ENCODE results near the gene NR1D1. TPM values are rescaled to one million over a fixed set of nuclear protein-coding genes. Genes with fewer than 3 reads are reported as not detected.

Gene NR1D1
- total RNA-seq, 1 donor from 2014 or later, result 20.1 TPM

DNA sequence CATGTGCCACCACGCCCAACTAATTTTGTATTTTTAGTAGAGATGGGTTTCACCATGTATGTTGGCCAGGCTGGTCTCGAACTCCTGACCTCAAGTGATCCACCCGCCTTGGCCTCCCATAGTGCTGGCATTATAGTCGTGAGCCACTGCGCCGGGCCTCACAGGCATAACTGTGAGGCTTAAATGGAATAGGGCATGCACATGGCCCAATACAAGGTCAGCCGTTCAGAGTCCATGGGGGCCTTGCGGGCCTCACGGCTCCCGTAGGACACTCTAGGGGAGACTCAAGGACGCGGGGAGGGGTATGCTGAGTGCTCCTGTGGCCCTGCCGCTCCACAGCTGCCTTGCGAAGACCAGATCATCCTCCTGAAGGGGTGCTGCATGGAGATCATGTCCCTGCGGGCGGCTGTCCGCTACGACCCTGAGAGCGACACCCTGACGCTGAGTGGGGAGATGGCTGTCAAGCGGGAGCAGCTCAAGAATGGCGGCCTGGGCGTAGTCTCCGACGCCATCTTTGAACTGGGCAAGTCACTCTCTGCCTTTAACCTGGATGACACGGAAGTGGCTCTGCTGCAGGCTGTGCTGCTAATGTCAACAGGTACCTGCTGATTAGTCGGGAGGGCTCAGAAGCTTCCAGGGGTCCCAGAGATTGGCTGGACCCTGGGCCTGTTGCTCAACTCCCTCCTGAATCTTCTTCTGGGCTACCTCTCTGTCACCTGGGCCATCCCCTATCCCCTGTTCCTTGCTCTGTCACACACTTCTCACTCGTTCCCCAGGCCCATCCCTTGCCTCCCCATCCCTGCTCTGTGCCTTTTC, 12.3 kb downstream of the NR1D1 start:
- no peak for DNase-seq
- Histone ChIP-seq H3K27ac (no peak overlapping the region), H3K36me3 (peaks cover 83% of the 10 kb centered on the region)

DNA sequence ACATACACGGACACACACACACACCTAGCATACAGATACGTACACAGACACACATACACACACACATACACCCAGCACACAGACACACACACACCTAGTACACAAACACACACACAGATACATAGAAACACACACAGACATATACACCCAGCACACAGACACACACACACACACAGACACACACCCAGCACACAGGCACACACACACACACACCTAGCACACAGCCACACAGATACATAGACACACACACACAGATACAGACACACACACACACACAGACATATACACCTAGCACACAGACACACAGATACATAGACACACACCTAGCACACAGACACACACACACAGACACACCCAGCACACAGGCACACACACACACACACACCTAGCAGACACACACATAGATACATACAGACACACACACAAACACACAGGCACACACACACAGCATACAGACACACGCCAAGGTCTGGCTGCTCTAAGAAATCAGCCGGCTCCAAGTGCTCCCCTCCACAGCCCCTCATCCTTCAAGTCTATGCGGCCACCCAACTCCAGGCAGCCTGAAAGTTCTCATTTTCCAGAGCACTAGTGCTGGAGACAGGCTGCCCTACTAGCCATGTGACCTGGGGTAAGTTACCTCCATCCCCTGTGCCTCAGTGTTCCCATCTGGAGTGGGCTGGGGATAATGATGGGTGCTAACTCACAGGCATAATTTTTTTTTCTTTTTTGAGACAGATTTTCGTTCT, 13.2 kb downstream of the NR1D1 start:
- intact Hi-C loops (cut with DNase I), result no loop called here
- no peak for ATAC-seq
- Histone ChIP-seq H3K4me3 (no peak overlapping the region), H3K9me3 (no peaks in the 10 kb centered on the region), H3K27ac (no peak overlapping the region), H3K27me3 (ENCODE audit: low read depth) (no peaks in the 10 kb centered on the region), H3K4me1 (peaks cover 7% of the 10 kb centered on the region), H3K36me3 (peaks cover 75% of the 10 kb centered on the region)
- no peak for DNase-seq
- TF ChIP-seq, protein P1, sequence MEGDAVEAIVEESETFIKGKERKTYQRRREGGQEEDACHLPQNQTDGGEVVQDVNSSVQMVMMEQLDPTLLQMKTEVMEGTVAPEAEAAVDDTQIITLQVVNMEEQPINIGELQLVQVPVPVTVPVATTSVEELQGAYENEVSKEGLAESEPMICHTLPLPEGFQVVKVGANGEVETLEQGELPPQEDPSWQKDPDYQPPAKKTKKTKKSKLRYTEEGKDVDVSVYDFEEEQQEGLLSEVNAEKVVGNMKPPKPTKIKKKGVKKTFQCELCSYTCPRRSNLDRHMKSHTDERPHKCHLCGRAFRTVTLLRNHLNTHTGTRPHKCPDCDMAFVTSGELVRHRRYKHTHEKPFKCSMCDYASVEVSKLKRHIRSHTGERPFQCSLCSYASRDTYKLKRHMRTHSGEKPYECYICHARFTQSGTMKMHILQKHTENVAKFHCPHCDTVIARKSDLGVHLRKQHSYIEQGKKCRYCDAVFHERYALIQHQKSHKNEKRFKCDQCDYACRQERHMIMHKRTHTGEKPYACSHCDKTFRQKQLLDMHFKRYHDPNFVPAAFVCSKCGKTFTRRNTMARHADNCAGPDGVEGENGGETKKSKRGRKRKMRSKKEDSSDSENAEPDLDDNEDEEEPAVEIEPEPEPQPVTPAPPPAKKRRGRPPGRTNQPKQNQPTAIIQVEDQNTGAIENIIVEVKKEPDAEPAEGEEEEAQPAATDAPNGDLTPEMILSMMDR (IDR thresholded peaks at IDR 0.05), result no peak

More for the DNA sequence above, 12.3 kb downstream of the NR1D1 start:
- Histone ChIP-seq H3K4me3 (no peak overlapping the region), H3K27me3 (ENCODE audit: low read depth) (no peaks in the 10 kb centered on the region), H3K9me3 (no peaks in the 10 kb centered on the region), H3K4me1 (peaks cover 10% of the 10 kb centered on the region)
- ATAC-seq, result no peak
- intact Hi-C loops (cut with DNase I), result no loop called here
- TF ChIP-seq, protein P1 (IDR thresholded peaks at IDR 0.05), result no peak

DNA sequence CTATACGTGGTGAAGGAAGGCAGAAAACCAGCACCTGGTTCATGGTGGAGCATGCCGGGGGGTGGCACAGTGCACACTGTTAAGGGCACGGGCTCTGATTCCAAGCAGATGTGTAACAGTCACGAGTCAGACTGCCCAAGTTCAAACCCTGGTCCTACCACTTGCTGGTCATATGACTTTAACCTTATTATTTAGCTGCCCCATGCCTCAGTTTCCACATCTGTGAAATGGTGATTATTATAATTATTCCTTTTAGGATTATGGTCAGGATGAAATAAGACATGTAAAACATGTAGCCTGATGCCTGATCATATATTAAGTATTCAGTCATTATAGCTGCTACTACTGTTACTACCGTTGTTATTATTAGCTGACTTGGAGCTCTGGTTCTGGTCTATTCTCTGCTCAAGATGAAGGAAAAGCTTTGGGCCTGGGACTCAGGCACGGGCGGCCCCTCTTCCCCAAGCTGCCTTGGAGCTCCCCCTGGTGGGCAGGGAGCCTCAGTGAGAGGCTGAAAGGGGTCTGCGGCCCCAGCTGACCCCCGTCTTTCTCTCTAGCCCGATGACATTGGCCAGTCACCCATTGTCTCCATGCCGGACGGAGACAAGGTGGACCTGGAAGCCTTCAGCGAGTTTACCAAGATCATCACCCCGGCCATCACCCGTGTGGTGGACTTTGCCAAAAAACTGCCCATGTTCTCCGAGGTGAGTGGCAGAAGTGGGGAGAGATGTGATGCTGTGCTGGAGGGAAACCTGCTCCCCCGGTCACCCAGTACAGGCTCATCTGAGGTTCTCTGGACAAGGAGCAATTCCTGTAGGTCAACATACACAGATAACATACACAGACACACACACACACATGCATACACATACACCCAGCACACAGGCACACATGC, 14.0 kb downstream of the NR1D1 start:
- intact Hi-C loops (cut with DNase I), result no loop called here
- H3K4me3 ChIP-seq, result no peak overlapping the region
- ATAC-seq (peak; percentile 61 to 68), DNase-seq (peak; percentile 69)
- H3K36me3 ChIP-seq, result peaks cover 72% of the 10 kb centered on the region
- H3K27me3 ChIP-seq (ENCODE audit: low read depth), result no peaks in the 10 kb centered on the region
- H3K4me1 ChIP-seq, result no peaks in the 10 kb centered on the region
- H3K27ac ChIP-seq, result no peak overlapping the region
- TF ChIP-seq, protein P1 (IDR thresholded peaks at IDR 0.05), result peak; percentile 86
- no peaks in the 10 kb centered on the region for H3K9me3 ChIP-seq

DNA sequence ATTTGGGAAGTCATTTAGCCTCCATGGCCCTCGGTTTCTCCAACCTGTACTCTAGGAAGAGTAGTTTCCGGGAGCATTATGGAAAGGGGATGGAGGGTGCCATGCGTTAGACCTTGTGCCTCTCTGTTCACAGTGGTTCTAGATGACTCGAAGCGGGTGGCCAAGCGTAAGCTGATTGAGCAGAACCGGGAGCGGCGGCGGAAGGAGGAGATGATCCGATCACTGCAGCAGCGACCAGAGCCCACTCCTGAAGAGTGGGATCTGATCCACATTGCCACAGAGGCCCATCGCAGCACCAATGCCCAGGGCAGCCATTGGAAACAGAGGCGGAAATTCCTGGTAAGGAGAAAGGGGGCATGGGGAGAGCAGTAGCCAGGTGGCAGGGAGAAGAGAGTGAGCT, 15.9 kb downstream of the NR1D1 start:
- no peak overlapping the region for H3K27ac ChIP-seq
- peaks cover 78% of the 10 kb centered on the region for H3K36me3 ChIP-seq
- H3K4me1 ChIP-seq, result no peaks in the 10 kb centered on the region
- no peaks in the 10 kb centered on the region for H3K27me3 ChIP-seq (ENCODE audit: low read depth)
- DNase-seq (no peak), ATAC-seq (no peak)
- no peaks in the 10 kb centered on the region for H3K9me3 ChIP-seq
- TF ChIP-seq, protein P1 (IDR thresholded peaks at IDR 0.05), result no peak
- no peak overlapping the region for H3K4me3 ChIP-seq
- intact Hi-C loops (cut with DNase I), result no loop called here

DNA sequence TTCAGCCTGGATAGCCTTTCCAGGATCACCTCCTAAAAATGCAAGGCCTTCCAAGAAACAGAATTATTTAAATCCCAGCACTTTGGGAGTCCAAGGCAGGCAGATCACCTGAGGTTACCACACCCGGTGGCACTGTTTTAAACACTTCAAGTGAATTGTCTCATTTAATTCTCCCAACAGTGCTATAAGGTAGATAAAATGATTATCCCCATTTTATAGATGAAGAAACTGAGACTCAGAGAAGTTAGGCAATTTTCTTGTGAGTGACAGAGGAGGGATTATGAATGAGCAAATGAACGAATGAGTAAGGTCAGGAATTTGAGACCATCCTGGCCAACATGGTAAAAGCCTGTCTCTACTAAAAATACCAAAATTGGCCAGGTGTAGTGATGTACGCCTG, 20.8 kb downstream of the NR1D1 start:
- Histone ChIP-seq H3K27me3 (ENCODE audit: low read depth) (no peaks in the 10 kb centered on the region), H3K4me1 (peaks cover 25% of the 10 kb centered on the region), H3K27ac (no peak overlapping the region), H3K36me3 (peaks cover 61% of the 10 kb centered on the region), H3K9me3 (no peaks in the 10 kb centered on the region), H3K4me3 (no peak overlapping the region)
- no peak for DNase-seq
- TF ChIP-seq, protein P1 (IDR thresholded peaks at IDR 0.05), result no peak
- intact Hi-C loops (cut with DNase I), result no loop called here
- ATAC-seq, result no peak

All from lower lobe of right lung (tissue), 2 donors.